Parathyroid adenoma (tissue), 2 donors: Measurements from ENCODE around the gene GRXCR2.

Source experiments
- H2AFZ ChIP-seq: fragments of 300-600 bp; sonication (generic); one replicate; pipeline ENCODE4 v1.7.0; 2017; ENCODE audit warnings: antibody characterized with exemption, mild to moderate bottlenecking
- H3K27ac ChIP-seq: fragments of 300-600 bp; sonication (generic); one replicate; pipeline ENCODE4 v1.7.0; 2017
- H3K27me3 ChIP-seq: fragments of 300-600 bp; sonication (generic); one replicate; pipeline ENCODE4 v1.7.0; 2017; ENCODE audit warnings: low read length; ENCODE audit not compliant: control insufficient read depth, insufficient read depth
- H3K36me3 ChIP-seq: fragments of 300-600 bp; sonication (generic); one replicate; pipeline ENCODE4 v1.7.0; 2017; ENCODE audit warnings: low read length; ENCODE audit not compliant: control insufficient read depth, insufficient read depth
- H3K4me1 ChIP-seq: fragments of 300-600 bp; sonication (generic); one replicate; pipeline ENCODE4 v1.7.0; 2017; ENCODE audit warnings: control low read depth
- H3K4me2 ChIP-seq: fragments of 300-600 bp; sonication (generic); one replicate; pipeline ENCODE4 v1.7.0; 2017; ENCODE audit warnings: low read length
- H3K4me3 ChIP-seq: fragments of 300-600 bp; sonication (generic); one replicate; pipeline ENCODE4 v1.7.0; 2017; ENCODE audit warnings: low read depth, low read length
- H3K79me2 ChIP-seq: fragments of 300-600 bp; sonication (generic); one replicate; pipeline ENCODE4 v1.7.0; 2017; ENCODE audit warnings: control low read depth
- H3K9ac ChIP-seq: fragments of 300-600 bp; sonication (generic); one replicate; pipeline ENCODE4 v1.7.0; 2017; ENCODE audit warnings: mild to moderate bottlenecking
- H3K9me3 ChIP-seq: fragments of 300-600 bp; sonication (generic); one replicate; pipeline ENCODE4 v1.7.0; 2017; ENCODE audit warnings: low read length; ENCODE audit not compliant: control insufficient read depth
- CTCF ChIP-seq: fragments of 300-600 bp; sonication (generic); IDR thresholded peaks from one replicate; pipeline ENCODE4 v1.7.0; 2017; ENCODE audit warnings: antibody characterized with exemption, mild to moderate bottlenecking
- donor health status: primary hyperparathyroidism.

The GRXCR2 gene

GRCh38 chr5:145824040-145824439 is 48.8 kb downstream of the GRXCR2 start:
- Histone ChIP-seq H3K79me2 (no peaks in the 10 kb centered on the region), H3K9me3 (no peaks in the 10 kb centered on the region), H2AFZ (no peak overlapping the region), H3K9ac (no peak overlapping the region), H3K27me3 (no peaks in the 10 kb centered on the region), H3K4me1 (no peaks in the 10 kb centered on the region), H3K4me3 (no peak overlapping the region), H3K36me3 (no peaks in the 10 kb centered on the region), H3K27ac (no peak overlapping the region), H3K4me2 (no peak overlapping the region)
- TF ChIP-seq CTCF: no peak

GRCh38 chr5:145818604-145819003 is 54.2 kb downstream of the GRXCR2 start:
- H3K36me3 ChIP-seq: no peaks in the 10 kb centered on the region
- H2AFZ ChIP-seq: no peak overlapping the region
- no peak overlapping the region for H3K4me2 ChIP-seq
- H3K27ac ChIP-seq: no peak overlapping the region
- no peaks in the 10 kb centered on the region for H3K27me3 ChIP-seq
- no peaks in the 10 kb centered on the region for H3K4me1 ChIP-seq
- H3K79me2 ChIP-seq: no peaks in the 10 kb centered on the region
- H3K9ac ChIP-seq: no peak overlapping the region
- no peak overlapping the region for H3K4me3 ChIP-seq
- TF ChIP-seq CTCF: no peak
- H3K9me3 ChIP-seq: no peaks in the 10 kb centered on the region

- no peak for TF ChIP-seq CTCF
- H3K36me3 ChIP-seq: no peaks in the 10 kb centered on the region
- H3K4me1 ChIP-seq: no peaks in the 10 kb centered on the region
- H2AFZ ChIP-seq: no peak overlapping the region
- H3K27me3 ChIP-seq: no peaks in the 10 kb centered on the region
- no peak overlapping the region for H3K9ac ChIP-seq
- H3K4me3 ChIP-seq: no peak overlapping the region
- H3K27ac ChIP-seq: no peak overlapping the region
- H3K9me3 ChIP-seq: no peaks in the 10 kb centered on the region
- H3K79me2 ChIP-seq: no peaks in the 10 kb centered on the region
- no peak overlapping the region for H3K4me2 ChIP-seq
Measured at GRCh38 chr5:145812877-145813276, 59.9 kb downstream of the GRXCR2 start.

GRCh38 chr5:145811834-145812625 is 60.8 kb downstream of the GRXCR2 start:
- Histone ChIP-seq H3K36me3 (no peaks in the 10 kb centered on the region), H2AFZ (no peak overlapping the region), H3K79me2 (no peaks in the 10 kb centered on the region), H3K9ac (no peak overlapping the region), H3K9me3 (no peaks in the 10 kb centered on the region), H3K27me3 (no peaks in the 10 kb centered on the region), H3K27ac (no peak overlapping the region), H3K4me2 (no peak overlapping the region), H3K4me3 (no peak overlapping the region), H3K4me1 (no peaks in the 10 kb centered on the region)
- peak; percentile 40 for TF ChIP-seq CTCF
